Endothelial cell of umbilical vein (primary cell): Measurements from ENCODE around the gene CSPG5. TPM values are rescaled to one million over a fixed set of nuclear protein-coding genes. Genes with fewer than 3 reads are reported as not detected.

Experiments
- BruUV-seq: library from RNA; stranded (reverse); fragments of 400-500 nt; replicated peaks from 2 replicates; lab custom pipeline; 2021; lab: Mats Ljungman, UMichigan
- CTCF ChIA-PET: fragments of 300-600, 350-600 bp; sonication (Branson Sonifier 250); formaldehyde crosslinking; loops from one replicate; lab custom pipeline; 2021; ENCODE audit warnings: antibody characterized with exemption, inconsistent platforms; lab: Charles Lee
- POLR2A ChIA-PET: fragments of 300-600, 350-600 bp; sonication (Branson Sonifier 250); formaldehyde crosslinking; loops from one replicate; lab custom pipeline; 2021; ENCODE audit warnings: antibody characterized with exemption, inconsistent platforms; lab: Charles Lee
- DNase-seq: peaks from one replicate; pipeline ENCODE4 v3.0.0-alpha.2; 2011; ENCODE audit warnings: low read depth, low spot score
- FAIRE-seq: peaks from 2 replicates; lab custom pipeline; 2011; peaks lifted over from hg19 to GRCh38; lab: Jason Lieb, UNC
- H2AFZ ChIP-seq: 2 replicates; pipeline ENCODE4 v1.6.0; 2012; ENCODE audit warnings: low read depth, low read length, control low read depth, inconsistent platforms
- H3K27ac ChIP-seq: 2 replicates; pipeline ENCODE4 v1.5.1; 2011; ENCODE audit warnings: low read depth, mild to moderate bottlenecking, control low read depth, low read length, moderate library complexity; ENCODE audit not compliant: insufficient read depth
- H3K27me3 ChIP-seq, 2 experiments: 2 replicates each; pipeline versions ENCODE4 v1.6.0 to v1.6.1; 2011; ENCODE audit warnings: low read length in 2 of 2, mixed read lengths in 1 of 2; ENCODE audit not compliant: control insufficient read depth in 2 of 2, insufficient read depth in 2 of 2
- H3K36me3 ChIP-seq, 2 experiments: 2 replicates in 1 of 2; 3 replicates in 1 of 2; pipeline ENCODE4 v1.5.1; 2011; ENCODE audit warnings: low read length in 2 of 2, mild to moderate bottlenecking in 1 of 2, moderate library complexity in 1 of 2; ENCODE audit not compliant: control insufficient read depth in 2 of 2, insufficient read depth in 2 of 2; ENCODE audit errors: extremely low read depth in 1 of 2
- H3K4me1 ChIP-seq: 3 replicates; pipeline ENCODE4 v1.5.1; 2011; ENCODE audit warnings: mild to moderate bottlenecking, low read length; ENCODE audit not compliant: control insufficient read depth, insufficient read depth; ENCODE audit errors: extremely low read depth
- H3K4me2 ChIP-seq: 2 replicates; pipeline ENCODE4 v1.6.1; 2011; ENCODE audit warnings: low read length, control low read depth, mixed read lengths; ENCODE audit not compliant: insufficient read depth
- H3K4me3 ChIP-seq, 3 experiments: fragments of 200-600 bp in 1 of 3; sonication (generic), shearing (Covaris generic) in 1 of 3; replicated peaks in 1 of 3; 2 replicates each; pipeline ENCODE4 v1.5.1; 2011 to 2016; ENCODE audit warnings: control low read depth in 3 of 3, low read length in 3 of 3, mild to moderate bottlenecking in 2 of 3, inconsistent platforms in 1 of 3, low read depth in 1 of 3, moderate library complexity in 1 of 3; ENCODE audit not compliant: insufficient read depth in 1 of 3
- H3K79me2 ChIP-seq: 2 replicates; pipeline ENCODE4 v1.6.0; 2012; ENCODE audit warnings: low read length, inconsistent platforms; ENCODE audit not compliant: control insufficient read depth, insufficient read depth
- H3K9ac ChIP-seq: replicated peaks from 2 replicates; pipeline ENCODE3; 2011; ENCODE audit warnings: low read length, control low read depth; ENCODE audit not compliant: insufficient read depth; ENCODE audit errors: extremely low read depth
- H3K9me1 ChIP-seq: replicated peaks from 3 replicates; pipeline ENCODE4 v1.6.0; 2011; ENCODE audit warnings: mild to moderate bottlenecking, low read length; ENCODE audit not compliant: control insufficient read depth, insufficient read depth; ENCODE audit errors: extremely low read depth
- H3K9me3 ChIP-seq: replicated peaks from 2 replicates; pipeline ENCODE4 v1.5.1; 2012; ENCODE audit warnings: low read length, inconsistent platforms; ENCODE audit not compliant: control insufficient read depth, insufficient read depth
- H4K20me1 ChIP-seq: replicated peaks from 2 replicates; pipeline ENCODE3; 2011; ENCODE audit warnings: mild to moderate bottlenecking, low read length; ENCODE audit not compliant: control insufficient read depth, insufficient read depth; ENCODE audit errors: extremely low read depth
- CTCF ChIP-seq, 2 donors: IDR thresholded peaks; 1 replicate in 1 of 2; 2 replicates in 1 of 2; pipeline ENCODE4 v1.5.1; 2011; ENCODE audit warnings: low read length in 2 of 2, mild to moderate bottlenecking in 2 of 2, moderate library complexity in 2 of 2, control low read depth in 1 of 2, inconsistent platforms in 1 of 2, low read depth in 1 of 2; ENCODE audit not compliant: insufficient read depth in 1 of 2; ENCODE audit errors: extremely low read depth in 1 of 2
- EZH2 ChIP-seq: IDR thresholded peaks from 2 replicates; pipeline ENCODE4 v1.6.1; 2012; ENCODE audit warnings: borderline replicate concordance, low read depth, mild to moderate bottlenecking, moderate library complexity, low read length, inconsistent platforms; ENCODE audit not compliant: severe bottlenecking
- FOS ChIP-seq: IDR thresholded peaks from 2 replicates; pipeline ENCODE4 v1.6.1; 2011; ENCODE audit warnings: mild to moderate bottlenecking, low read length, moderate library complexity, borderline replicate concordance; ENCODE audit not compliant: insufficient read depth
- GATA2 ChIP-seq: IDR thresholded peaks from 2 replicates; pipeline ENCODE4 v1.7.0; 2011; ENCODE audit warnings: low read depth, mild to moderate bottlenecking, moderate library complexity, mixed read lengths, low read length; ENCODE audit not compliant: insufficient read length, insufficient read depth
- JUN ChIP-seq: IDR thresholded peaks from 2 replicates; pipeline ENCODE4 v1.6.1; 2011; ENCODE audit warnings: borderline replicate concordance, low read depth; ENCODE audit not compliant: insufficient read length, insufficient read depth
- MAX ChIP-seq: IDR thresholded peaks from 2 replicates; pipeline ENCODE4 v1.6.1; 2011; ENCODE audit not compliant: insufficient read depth, insufficient read length
- MYC ChIP-seq: IDR thresholded peaks from one replicate; pipeline ENCODE4 v1.6.1; 2011; ENCODE audit warnings: mild to moderate bottlenecking, low read depth, low read length
- POLR2A ChIP-seq: IDR thresholded peaks from 2 replicates; pipeline ENCODE4 v1.6.1; 2012; ENCODE audit warnings: low read depth, mild to moderate bottlenecking, control low read depth, low read length
- POLR2AphosphoS5 ChIP-seq: IDR thresholded peaks from 2 replicates; pipeline ENCODE4 v1.6.1; 2012; ENCODE audit warnings: low read depth, mild to moderate bottlenecking, control low read depth, low read length, moderate library complexity; ENCODE audit not compliant: insufficient read depth
- dilution Hi-C: fragments of 300-500 bp; cut with MboI; formaldehyde crosslinking; loops from one replicate; pipeline ENCODE4 v1.15.0; 2019; ENCODE audit warnings: low sequenced_read_pairs; ENCODE audit not compliant: extremely low pct_ligation_motif_present
- intact Hi-C: fragments of 100-400 bp; cut with micrococcal nuclease; formaldehyde crosslinking; loops from one replicate; pipeline ENCODE4 v1.10.0; 2022
- polyA plus RNA-seq, 4 experiments: library from polyadenylated mRNA; depleted of rRNA in 3 of 4; stranded (reverse) in 3 of 4; unstranded in 1 of 4; fragments of >200 nt; gene quantifications; 2 replicates each; pipeline versions ENCODE4 v1.2.1 to v1.2.3, GENCODE V29; 2011 to 2012; ENCODE audit warnings: missing spikeins in 1 of 4
- total RNA-seq: library from RNA; stranded (reverse); gene quantifications from 2 replicates; pipeline ENCODE4 v1.2.3, GENCODE V29; 2021

The CSPG5 gene
- total and polyA plus RNA-seq, 2 donors (not counting 3 experiments of a cell fraction or from before 2014, with no cell fraction given) = 0.32 to 0.55 TPM

- Histone ChIP-seq H3K9ac (peak within 1 kb of the TSS; percentile 69), H3K79me2 (peaks cover 27% of the 10 kb centered on the region), H3K4me3 (peak within 1 kb of the TSS; percentile 43 to 79 (median 64)), H4K20me1 (no peaks in the 10 kb centered on the region), H3K36me3 (peaks cover 10% of the 10 kb centered on the region in 2 experiments), H3K27ac (peak within 1 kb of the TSS; percentile 71), H3K4me1 (peaks cover 12% of the 10 kb centered on the region), H3K9me3 (no peaks in the 10 kb centered on the region), H2AFZ (peak within 1 kb of the TSS; percentile 83), H3K4me2 (peak within 1 kb of the TSS; percentile 70), H3K9me1 (no peaks in the 10 kb centered on the region), H3K27me3 (no peaks in the 10 kb centered on the region)
- CTCF ChIA-PET = no interaction called here
- intact Hi-C loops = loop anchor here (1.0 kb wide), 2 partner anchors 92 to 268 kb away; partner anchors contain the start of gene SMARCC1
- POLR2A ChIA-PET = interaction anchor here (0.7 kb wide), 1 partner anchor 15 kb away, joined by 3 read pairs; no protein-coding TSS in a partner anchor
- DNase-seq = peak; percentile 97
- BruUV-seq = TSS peak; percentile 81
- TF ChIP-seq GATA2 (no peak), POLR2A (peak; percentile 93), MAX (peak; percentile 50), JUN (no peak), POLR2AphosphoS5 (peak; percentile 94), MYC (no peak), EZH2 (no peak), FOS (no peak), CTCF (IDR thresholded peaks at IDR 0.05; ENCODE audit: extremely low read depth in 1 of 2, insufficient read depth in 1 of 2, low read depth in 1 of 2, low read length in 2 of 2) (peak; percentile 52 to 78)
- dilution Hi-C loops = no loop called here
- peak; percentile 98 for FAIRE-seq
Observed at GRCh38 chr3:47513125-47513929, 65.3 kb downstream of the CSPG5 start, which contains the start of gene ELP6. TSS of gene ELP6 (minus strand) at chr3:47513712. CDS start at chr3:47513590, 122 bp downstream.
